ENCODE measurements around the gene PSMG1. TPM values are rescaled to one million over a fixed set of nuclear protein-coding genes. Genes with fewer than 3 reads are reported as not detected.
"Not testable (repeated sequence)": the region's sequence is repeated elsewhere in the genome, so short reads cannot be mapped to it uniquely, and the experiment has no call there.

PSMG1 gene
- total and polyA plus RNA-seq, 9 donors: 29.6 to 42.0 (median 34.7) TPM

DNA sequence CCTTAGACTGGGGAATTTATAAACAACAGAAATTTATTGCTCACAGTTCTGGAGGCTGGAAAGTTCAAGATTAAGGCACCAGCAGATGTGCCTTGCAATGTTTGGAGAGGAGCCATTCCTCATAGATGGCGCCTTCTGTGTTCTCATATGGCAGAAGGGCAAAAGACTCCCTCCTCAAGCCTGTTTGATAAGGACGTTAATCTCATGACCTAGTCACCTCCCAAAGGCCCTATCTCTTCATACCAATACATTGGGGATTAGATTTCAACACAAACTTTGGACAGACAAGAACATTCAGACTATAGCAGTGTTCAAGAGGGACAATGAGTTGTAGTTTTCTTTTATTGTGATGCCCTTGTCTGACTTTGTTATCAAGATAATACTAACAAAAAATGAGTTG, 34.3 kb downstream of the PSMG1 start:
- no peaks in the 10 kb centered on the region for H3K36me3 ChIP-seq (ENCODE audit: control insufficient read depth, insufficient read depth, low read length)
- DNase-seq: no peak
- 100% methylated on average over 1 of the region's 2 CpGs for WGBS (ENCODE audit: insufficient coverage)

DNA sequence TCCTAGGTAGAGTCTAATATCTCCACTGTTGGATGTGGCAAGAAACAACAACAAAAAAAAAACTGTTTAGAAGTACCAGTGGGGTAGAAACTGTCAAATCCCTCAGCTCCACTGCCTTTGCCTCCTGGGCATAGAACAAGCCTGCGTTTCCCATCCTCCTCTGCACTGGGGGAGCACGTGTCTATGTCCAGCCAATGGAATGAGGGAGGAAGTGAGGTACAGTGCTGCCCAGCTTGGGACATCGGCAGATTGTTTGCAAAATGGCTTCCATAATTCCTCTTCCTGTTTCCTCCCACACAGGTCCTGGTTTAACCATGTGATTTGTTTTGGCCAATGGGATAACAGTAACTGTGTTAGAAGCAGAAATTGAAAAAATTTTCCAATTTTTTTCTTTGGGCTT, 39.1 kb downstream of the PSMG1 start:
- no peaks in the 10 kb centered on the region for H3K27me3 ChIP-seq (ENCODE audit: control insufficient read depth, insufficient read depth, low read length)
- H3K4me3 ChIP-seq (ENCODE audit: low read length): no peak overlapping the region
- peaks cover 11% of the 10 kb centered on the region for H3K4me1 ChIP-seq (ENCODE audit: control insufficient read depth, insufficient read depth, low read length)
- peaks cover 3% of the 10 kb centered on the region for H3K9me3 ChIP-seq (replicated peaks; ENCODE audit: control insufficient read depth, low read depth, low read length)
- no peak for DNase-seq
- 100% methylated on average over 1 of the region's 3 CpGs for WGBS (ENCODE audit: insufficient coverage)
- no peak overlapping the region for H3K27ac ChIP-seq (ENCODE audit: low read length)
- H3K36me3 ChIP-seq (ENCODE audit: control insufficient read depth, insufficient read depth, low read length): no peaks in the 10 kb centered on the region

More for the DNA sequence above, 34.3 kb downstream of the PSMG1 start:
- Histone ChIP-seq H3K4me3 (ENCODE audit: low read length) (no peak overlapping the region), H3K9me3 (replicated peaks; ENCODE audit: control insufficient read depth, low read depth, low read length) (peaks cover 3% of the 10 kb centered on the region), H3K27me3 (ENCODE audit: control insufficient read depth, insufficient read depth, low read length) (no peaks in the 10 kb centered on the region), H3K4me1 (ENCODE audit: control insufficient read depth, insufficient read depth, low read length) (peaks cover 2% of the 10 kb centered on the region), H3K27ac (ENCODE audit: low read length) (no peak overlapping the region)

DNA sequence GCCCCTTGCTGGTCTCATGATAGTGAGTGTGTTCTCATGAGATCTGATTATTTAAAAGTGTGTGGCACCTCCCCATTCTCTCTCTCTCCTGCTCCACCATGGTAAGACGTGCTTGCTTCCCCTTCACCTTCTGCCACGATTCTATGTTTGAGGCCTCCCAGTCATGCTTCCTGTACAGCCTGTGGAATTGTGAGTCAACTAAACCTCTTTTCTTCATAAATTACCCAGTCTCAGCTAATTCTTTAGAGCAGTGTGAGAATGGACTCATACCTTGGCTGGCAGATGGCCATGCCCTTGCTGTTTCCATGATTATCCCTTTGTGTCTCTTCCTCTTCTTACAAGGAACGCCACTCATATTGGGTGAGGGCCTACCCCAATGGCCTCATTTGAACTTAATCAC, 40.3 kb downstream of the PSMG1 start:
- DNase-seq: no peak
- no peak overlapping the region for H3K4me3 ChIP-seq (ENCODE audit: low read length)
- H3K4me1 ChIP-seq (ENCODE audit: control insufficient read depth, insufficient read depth, low read length): peaks cover 11% of the 10 kb centered on the region
- no peaks in the 10 kb centered on the region for H3K27me3 ChIP-seq (ENCODE audit: control insufficient read depth, insufficient read depth, low read length)
- no peaks in the 10 kb centered on the region for H3K36me3 ChIP-seq (ENCODE audit: control insufficient read depth, insufficient read depth, low read length)
- WGBS (ENCODE audit: insufficient coverage): no CpG with 5 or more reads among the region's 3 CpGs
- H3K9me3 ChIP-seq (replicated peaks; ENCODE audit: control insufficient read depth, low read depth, low read length): peaks cover 3% of the 10 kb centered on the region
- no peak overlapping the region for H3K27ac ChIP-seq (ENCODE audit: low read length)

GRCh38 chr21:39141502-39141901, 41.7 kb downstream of the PSMG1 start:
- 37% methylated on average over 3 of the region's 3 CpGs for WGBS (ENCODE audit: insufficient coverage)

GRCh38 chr21:39137248-39138178, 45.7 kb downstream of the PSMG1 start:
- H3K36me3 ChIP-seq (ENCODE audit: control insufficient read depth, insufficient read depth, low read length): no peaks in the 10 kb centered on the region
- peak; percentile 63 for DNase-seq
- peak overlapping the region; percentile 39 for H3K27ac ChIP-seq (ENCODE audit: low read length)
- peaks cover 4% of the 10 kb centered on the region for H3K4me1 ChIP-seq (ENCODE audit: control insufficient read depth, insufficient read depth, low read length)
- no peaks in the 10 kb centered on the region for H3K27me3 ChIP-seq (ENCODE audit: control insufficient read depth, insufficient read depth, low read length)
- no peak overlapping the region for H3K4me3 ChIP-seq (ENCODE audit: low read length)
- WGBS (ENCODE audit: insufficient coverage): 48% methylated on average over 9 of the region's 14 CpGs
- no peaks in the 10 kb centered on the region for H3K9me3 ChIP-seq (replicated peaks; ENCODE audit: control insufficient read depth, low read depth, low read length)

More at GRCh38 chr21:39141502-39141901, 41.7 kb downstream of the PSMG1 start:
- Histone ChIP-seq H3K4me1 (ENCODE audit: control insufficient read depth, insufficient read depth, low read length) (peaks cover 14% of the 10 kb centered on the region), H3K27me3 (ENCODE audit: control insufficient read depth, insufficient read depth, low read length) (no peaks in the 10 kb centered on the region), H3K36me3 (ENCODE audit: control insufficient read depth, insufficient read depth, low read length) (no peaks in the 10 kb centered on the region), H3K27ac (ENCODE audit: low read length) (no peak overlapping the region), H3K9me3 (replicated peaks; ENCODE audit: control insufficient read depth, low read depth, low read length) (peaks cover 3% of the 10 kb centered on the region), H3K4me3 (ENCODE audit: low read length) (no peak overlapping the region)
- DNase-seq: no peak

GRCh38 chr21:39136711-39137110, 46.5 kb downstream of the PSMG1 start:
- H3K4me3 ChIP-seq (ENCODE audit: low read length): no peak overlapping the region
- no peak overlapping the region for H3K27ac ChIP-seq (ENCODE audit: low read length)
- H3K36me3 ChIP-seq (ENCODE audit: control insufficient read depth, insufficient read depth, low read length): no peaks in the 10 kb centered on the region
- H3K27me3 ChIP-seq (ENCODE audit: control insufficient read depth, insufficient read depth, low read length): no peaks in the 10 kb centered on the region
- 95% methylated on average over 3 of the region's 5 CpGs for WGBS (ENCODE audit: insufficient coverage)
- H3K9me3 ChIP-seq (replicated peaks; ENCODE audit: control insufficient read depth, low read depth, low read length): no peaks in the 10 kb centered on the region
- DNase-seq: no peak
- H3K4me1 ChIP-seq (ENCODE audit: control insufficient read depth, insufficient read depth, low read length): peaks cover 4% of the 10 kb centered on the region

GRCh38 chr21:39136138-39136537, 47.1 kb downstream of the PSMG1 start:
- DNase-seq: peak; percentile 51
- not testable (repeated sequence) for H3K4me3 ChIP-seq (ENCODE audit: low read length); H3K9me3 ChIP-seq (replicated peaks; ENCODE audit: control insufficient read depth, low read depth, low read length); H3K27me3 ChIP-seq (ENCODE audit: control insufficient read depth, insufficient read depth, low read length); H3K36me3 ChIP-seq (ENCODE audit: control insufficient read depth, insufficient read depth, low read length); H3K27ac ChIP-seq (ENCODE audit: low read length); H3K4me1 ChIP-seq (ENCODE audit: control insufficient read depth, insufficient read depth, low read length)
- 75% methylated on average over 2 of the region's 8 CpGs for WGBS (ENCODE audit: insufficient coverage)

DNA sequence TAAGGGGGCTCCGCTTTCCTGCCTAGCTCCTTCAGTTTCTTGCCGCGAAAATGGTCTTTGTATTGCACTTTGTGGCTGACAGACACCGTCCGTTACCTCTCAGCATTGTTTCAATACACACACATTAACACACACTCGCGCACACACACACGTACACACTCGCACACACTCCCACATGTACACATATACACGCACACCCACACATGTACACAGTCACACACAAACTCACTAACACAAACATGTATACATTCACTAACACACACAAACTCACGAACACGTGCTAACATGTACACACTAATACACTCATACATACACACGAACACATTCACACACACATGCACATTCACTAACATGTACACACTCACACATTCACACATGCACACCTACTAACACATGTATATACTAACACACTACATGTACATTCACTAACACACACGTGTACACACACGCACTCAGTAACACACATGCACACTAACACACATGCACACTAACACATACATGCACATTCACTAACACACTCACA, 48.9 kb downstream of the PSMG1 start:
- WGBS (ENCODE audit: insufficient coverage): 92% methylated on average over 15 of the region's 15 CpGs
- no peak for DNase-seq
- H3K27me3 ChIP-seq (ENCODE audit: control insufficient read depth, insufficient read depth, low read length): no peaks in the 10 kb centered on the region

DNA sequence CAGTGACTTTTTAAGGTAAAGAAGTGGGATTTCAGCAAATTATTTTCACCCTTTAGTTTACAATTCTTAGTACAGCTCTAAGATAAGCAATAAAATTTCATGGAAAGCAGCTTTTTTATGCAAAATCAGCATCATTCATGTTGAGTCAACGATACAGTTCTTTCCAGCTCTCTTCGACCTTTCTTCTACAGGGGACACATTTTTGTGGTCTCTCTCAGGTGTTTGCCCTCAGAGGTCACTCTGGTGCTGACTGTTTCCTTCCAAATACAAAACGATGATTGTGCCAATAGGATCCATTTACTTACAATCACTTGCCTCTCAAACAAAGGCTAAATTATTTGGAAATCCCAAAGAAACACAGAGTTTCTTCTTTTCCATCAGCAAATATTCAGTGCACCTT, 51.0 kb downstream of the PSMG1 start:
- 71% methylated on average over 3 of the region's 3 CpGs for WGBS (ENCODE audit: insufficient coverage)

More for the DNA sequence above, 48.9 kb downstream of the PSMG1 start:
- Histone ChIP-seq H3K36me3 (ENCODE audit: control insufficient read depth, insufficient read depth, low read length) (no peaks in the 10 kb centered on the region), H3K4me1 (ENCODE audit: control insufficient read depth, insufficient read depth, low read length) (peaks cover 4% of the 10 kb centered on the region), H3K4me3 (ENCODE audit: low read length) (no peak overlapping the region), H3K27ac (ENCODE audit: low read length) (no peak overlapping the region), H3K9me3 (replicated peaks; ENCODE audit: control insufficient read depth, low read depth, low read length) (peaks cover 5% of the 10 kb centered on the region)

GRCh38 chr21:39131791-39132190, 51.5 kb downstream of the PSMG1 start:
- WGBS (ENCODE audit: insufficient coverage): no CpG with 5 or more reads among the region's 1 CpG
- H3K27ac ChIP-seq (ENCODE audit: low read length): no peak overlapping the region
- H3K36me3 ChIP-seq (ENCODE audit: control insufficient read depth, insufficient read depth, low read length): no peaks in the 10 kb centered on the region
- H3K4me3 ChIP-seq (ENCODE audit: low read length): no peak overlapping the region
- no peak for DNase-seq
- H3K9me3 ChIP-seq (replicated peaks; ENCODE audit: control insufficient read depth, low read depth, low read length): peaks cover 5% of the 10 kb centered on the region
- no peaks in the 10 kb centered on the region for H3K4me1 ChIP-seq (ENCODE audit: control insufficient read depth, insufficient read depth, low read length)
- no peaks in the 10 kb centered on the region for H3K27me3 ChIP-seq (ENCODE audit: control insufficient read depth, insufficient read depth, low read length)

More for the DNA sequence above, 51.0 kb downstream of the PSMG1 start:
- peaks cover 2% of the 10 kb centered on the region for H3K4me1 ChIP-seq (ENCODE audit: control insufficient read depth, insufficient read depth, low read length)
- peaks cover 5% of the 10 kb centered on the region for H3K9me3 ChIP-seq (replicated peaks; ENCODE audit: control insufficient read depth, low read depth, low read length)
- no peaks in the 10 kb centered on the region for H3K27me3 ChIP-seq (ENCODE audit: control insufficient read depth, insufficient read depth, low read length)
- no peak overlapping the region for H3K27ac ChIP-seq (ENCODE audit: low read length)
- H3K36me3 ChIP-seq (ENCODE audit: control insufficient read depth, insufficient read depth, low read length): no peaks in the 10 kb centered on the region
- DNase-seq: no peak
- H3K4me3 ChIP-seq (ENCODE audit: low read length): no peak overlapping the region
